Left ventricle myocardium inferior (tissue), 1 donor: ENCODE data around the gene MEGF8. TPM values are rescaled to one million over a fixed set of nuclear protein-coding genes. Genes with fewer than 3 reads are reported as not detected.
"Not testable (repeated sequence)": the region's sequence is repeated elsewhere in the genome, so short reads cannot be mapped to it uniquely, and the experiment has no call there.

Experiments
- DNase-seq: peaks from one replicate; pipeline ENCODE4 v3.0.0-alpha.2; 2020
- H3K27ac ChIP-seq: fragments of 200-600 bp; replicated peaks from 2 replicates; pipeline ENCODE4 v1.8.0; 2021
- H3K27me3 ChIP-seq: fragments of 200-600 bp; 2 replicates; pipeline ENCODE4 v1.8.0; 2021; ENCODE audit warnings: low read depth
- H3K36me3 ChIP-seq: fragments of 200-600 bp; 2 replicates; pipeline ENCODE4 v1.8.0; 2021
- H3K4me1 ChIP-seq: fragments of 200-600 bp; 2 replicates; pipeline ENCODE4 v1.8.0; 2021
- H3K4me3 ChIP-seq: fragments of 200-600 bp; 2 replicates; pipeline ENCODE4 v1.8.0; 2021; ENCODE audit warnings: mild to moderate bottlenecking, moderate library complexity
- H3K9me3 ChIP-seq: fragments of 200-600 bp; replicated peaks from 2 replicates; pipeline ENCODE4 v1.8.0; 2021
- CTCF ChIP-seq: fragments of 200-600 bp; IDR thresholded peaks from 2 replicates; pipeline ENCODE4 v1.8.0; 2021; ENCODE audit warnings: antibody characterized with exemption, mild to moderate bottlenecking, borderline replicate concordance
- intact Hi-C: fragments of 100-400 bp; cut with micrococcal nuclease; formaldehyde crosslinking; loops from one replicate; pipeline ENCODE4 v1.11.0; 2022
- total RNA-seq: library from RNA; stranded (reverse); fragmentation: NEBNext Ultra II Directional; extraction: Animal tissue kit (Norgen Biotek cat#: 25700); gene quantifications from one replicate; pipeline ENCODE4 v1.2.1, GENCODE V29; 2021
- donor health status: DM: no; HTN: yes; CAD: no; lungs with severe emphysema.

The MEGF8 gene
- total RNA-seq, 1 donor from 2014 or later, result 34.3 TPM

GRCh38 chr19:42334697-42335373 is 9.4 kb downstream of the MEGF8 start:
- intact Hi-C loops, result no loop called here
- TF ChIP-seq CTCF, result no peak
- peaks cover 37% of the 10 kb centered on the region for H3K36me3 ChIP-seq

GRCh38 chr19:42335374-42335936 is 10.0 kb downstream of the MEGF8 start:
- no peak for TF ChIP-seq CTCF
- Histone ChIP-seq H3K27ac (no peak overlapping the region), H3K27me3 (no peaks in the 10 kb centered on the region), H3K4me3 (no peak overlapping the region), H3K9me3 (no peaks in the 10 kb centered on the region), H3K4me1 (peaks cover 15% of the 10 kb centered on the region), H3K36me3 (peaks cover 37% of the 10 kb centered on the region)
- DNase-seq, result no peak
- intact Hi-C loops, result no loop called here

More at GRCh38 chr19:42334697-42335373, 9.4 kb downstream of the MEGF8 start:
- Histone ChIP-seq H3K4me3 (no peak overlapping the region), H3K27me3 (no peaks in the 10 kb centered on the region), H3K27ac (no peak overlapping the region), H3K9me3 (no peaks in the 10 kb centered on the region), H3K4me1 (peaks cover 21% of the 10 kb centered on the region)
- no peak for DNase-seq

GRCh38 chr19:42335971-42336370 is 10.5 kb downstream of the MEGF8 start:
- H3K4me1 ChIP-seq, result peaks cover 15% of the 10 kb centered on the region
- H3K27ac ChIP-seq, result no peak overlapping the region
- no peaks in the 10 kb centered on the region for H3K27me3 ChIP-seq
- no peak for DNase-seq
- intact Hi-C loops, result no loop called here
- no peaks in the 10 kb centered on the region for H3K9me3 ChIP-seq
- H3K4me3 ChIP-seq, result no peak overlapping the region
- peaks cover 37% of the 10 kb centered on the region for H3K36me3 ChIP-seq
- TF ChIP-seq CTCF, result no peak

- DNase-seq, result not testable (repeated sequence)
These were observed 13.9 kb downstream of the MEGF8 start for GRCh38 chr19:42339126-42339860.

GRCh38 chr19:42339922-42340321 is 14.5 kb downstream of the MEGF8 start:
- H3K36me3 ChIP-seq, result peaks cover 70% of the 10 kb centered on the region
- H3K4me3 ChIP-seq, H3K9me3 ChIP-seq, intact Hi-C loops, H3K4me1 ChIP-seq, H3K27ac ChIP-seq, H3K27me3 ChIP-seq, DNase-seq: not testable (repeated sequence)

More at GRCh38 chr19:42339126-42339860, 13.9 kb downstream of the MEGF8 start:
- H3K9me3 ChIP-seq, H3K27me3 ChIP-seq, H3K4me3 ChIP-seq, H3K27ac ChIP-seq, intact Hi-C loops, H3K4me1 ChIP-seq: not testable (repeated sequence)
- H3K36me3 ChIP-seq, result peaks cover 64% of the 10 kb centered on the region

- Histone ChIP-seq H3K9me3 (no peaks in the 10 kb centered on the region), H3K4me1 (no peaks in the 10 kb centered on the region), H3K27ac (no peak overlapping the region), H3K36me3 (peaks cover 69% of the 10 kb centered on the region), H3K27me3 (no peaks in the 10 kb centered on the region), H3K4me3 (no peak overlapping the region)
- intact Hi-C loops, result no loop called here
- no peak for DNase-seq
- no peak for TF ChIP-seq CTCF
These were observed 18.1 kb downstream of the MEGF8 start for GRCh38 chr19:42343344-42344110.
